GM19328 (cell line): Measurements from ENCODE around the gene ZNF609.
"Not testable (repeated sequence)": the region's sequence is repeated elsewhere in the genome, so short reads cannot be mapped to it uniquely, and the experiment has no call there.

Source experiments
- ATAC-seq: cut with Tn5 transposase; IDR thresholded peaks from one replicate; pipeline ENCODE4 v1.9.1; 2021; ENCODE audit warnings: mild to moderate bottlenecking, moderate library complexity; ENCODE audit not compliant: unreplicated experiment

Gene ZNF609

DNA sequence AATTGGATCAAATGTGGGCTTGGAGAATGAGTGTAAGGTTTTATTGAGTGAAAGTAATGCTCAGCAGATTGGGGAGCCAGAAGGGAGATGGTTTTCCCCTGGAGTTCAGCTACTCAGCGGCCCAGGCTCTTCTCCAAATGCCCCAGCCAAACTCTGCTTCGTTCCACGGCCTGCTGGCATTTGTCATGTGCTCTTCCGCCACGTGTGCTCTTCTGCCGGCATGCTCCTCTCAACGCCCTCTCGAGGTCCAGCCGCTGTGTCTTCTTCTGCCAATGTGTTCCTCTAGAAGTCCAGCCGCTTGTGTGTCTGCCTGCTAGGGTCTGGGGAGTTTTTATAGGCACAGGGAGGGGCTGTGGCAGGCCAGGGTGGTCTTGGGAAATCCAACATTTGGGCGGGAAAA is 158.2 kb downstream of the ZNF609 start:
- ATAC-seq: no peak

DNA sequence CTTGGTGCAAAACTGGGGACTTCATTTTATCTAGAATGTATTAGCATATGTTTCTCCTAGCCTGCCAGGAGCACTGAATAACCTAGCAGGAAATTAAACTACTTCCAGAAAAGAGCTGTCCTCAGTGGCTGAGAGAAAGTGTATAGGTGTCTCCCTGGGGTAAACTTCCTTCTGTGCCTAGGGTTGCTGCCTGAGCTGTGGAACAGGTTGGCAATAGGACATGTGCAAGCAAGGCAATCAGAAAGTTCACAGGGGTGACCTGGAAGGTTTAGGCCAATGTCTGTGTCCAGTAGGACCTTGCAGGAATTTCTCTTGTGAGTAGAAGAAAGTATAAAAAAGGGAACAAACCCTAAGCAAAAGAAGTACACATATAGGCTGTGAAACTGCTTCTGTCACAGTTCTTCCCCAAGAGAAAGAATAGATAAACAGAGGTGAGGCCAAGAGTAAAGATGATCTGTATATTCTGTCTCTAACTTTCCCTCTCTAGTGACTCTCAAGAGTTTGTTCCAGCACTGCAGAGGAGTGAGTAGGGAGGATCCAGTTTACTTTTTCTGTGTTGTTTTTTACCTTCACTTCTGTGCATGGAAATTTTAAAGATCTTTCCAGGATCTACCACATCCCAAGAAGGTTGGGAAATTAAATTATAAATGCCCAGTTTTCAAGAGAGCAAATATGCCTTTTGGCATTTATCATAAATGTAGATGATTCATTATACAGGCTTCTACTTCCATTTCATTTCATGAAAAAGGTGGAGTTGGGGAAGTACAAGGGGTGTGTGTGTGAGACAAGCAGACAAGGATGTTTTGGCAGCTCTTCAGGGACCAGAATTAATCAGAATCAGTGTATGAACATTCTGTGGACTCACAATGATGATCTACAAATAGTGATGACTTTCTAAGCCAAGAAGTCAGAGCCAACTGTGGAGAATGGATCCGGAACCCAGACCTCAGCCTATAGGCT is 159.8 kb downstream of the ZNF609 start:
- no peak for ATAC-seq

DNA sequence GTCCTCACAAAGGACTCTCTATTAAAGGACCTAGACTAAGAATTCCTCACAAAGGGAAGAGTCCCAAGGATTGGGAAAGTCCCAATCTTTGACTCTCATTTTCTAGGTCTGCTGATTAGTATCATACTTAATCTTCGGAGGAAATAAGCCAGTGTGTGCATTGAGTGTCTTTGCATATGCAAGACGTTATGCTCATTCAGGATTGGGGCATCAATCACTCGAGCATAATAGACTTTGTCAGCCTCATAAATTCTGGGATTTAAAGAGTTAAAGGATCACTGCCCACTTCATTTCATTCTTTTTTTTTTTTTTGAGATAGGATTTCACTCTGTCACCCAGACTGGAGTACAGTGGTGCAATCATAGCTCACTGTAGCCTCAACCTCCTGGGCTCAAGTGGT is 160.7 kb downstream of the ZNF609 start:
- no peak for ATAC-seq

- ATAC-seq: no peak
Observed at GRCh38 chr15:64622410-64623260, 162.3 kb downstream of the ZNF609 start.

DNA sequence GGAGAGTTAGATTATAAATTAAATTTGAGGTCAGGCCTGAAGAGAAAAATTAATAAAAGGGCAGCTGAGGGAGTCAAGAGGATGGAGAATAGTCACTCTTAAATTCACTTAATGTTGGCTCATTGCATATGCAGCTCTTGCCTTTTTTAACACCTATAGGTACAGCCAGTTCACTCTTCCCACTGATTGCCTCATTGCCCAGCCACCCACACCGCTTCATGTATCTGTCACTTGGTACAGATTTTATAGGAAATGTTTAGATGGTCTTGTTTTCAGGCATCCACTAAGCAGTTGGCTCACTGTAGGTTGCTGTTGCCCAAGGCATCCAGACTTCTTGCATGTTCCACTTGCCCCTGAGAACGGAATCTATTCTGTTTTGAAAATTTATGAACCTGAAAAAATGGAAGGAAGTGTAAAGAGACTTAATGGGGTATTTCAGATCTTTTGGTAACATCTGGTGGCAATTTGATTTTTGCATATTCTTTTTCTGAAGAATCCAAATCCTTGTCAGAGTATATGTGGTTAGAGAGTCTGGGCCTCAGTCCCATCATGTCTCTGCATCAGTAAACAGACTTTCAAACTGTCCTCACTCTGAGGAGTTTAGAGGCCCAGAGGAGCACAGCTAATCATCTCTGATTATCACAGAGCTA is 163.1 kb downstream of the ZNF609 start:
- no peak for ATAC-seq

DNA sequence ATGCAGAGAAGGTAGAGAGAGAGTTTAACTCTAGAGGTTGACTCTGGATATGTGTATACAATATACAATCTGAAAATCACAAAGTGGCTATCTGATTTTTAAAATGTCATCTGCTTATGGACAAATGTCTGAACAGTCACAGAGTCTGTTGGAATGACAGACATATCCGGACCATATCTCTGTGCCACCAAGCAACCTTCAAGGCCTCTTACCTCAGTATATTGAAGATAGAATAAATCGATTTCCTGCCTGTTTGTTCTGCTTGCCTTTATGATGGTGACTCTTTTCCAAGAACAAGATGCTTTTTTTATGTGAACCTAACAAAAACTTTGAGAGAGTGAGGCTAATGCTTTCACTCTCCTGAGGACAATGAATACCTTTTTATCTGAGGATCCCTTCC is 163.9 kb downstream of the ZNF609 start:
- ATAC-seq: no peak

- no peak for ATAC-seq
Observed at GRCh38 chr15:64629063-64629462, 168.7 kb downstream of the ZNF609 start.

DNA sequence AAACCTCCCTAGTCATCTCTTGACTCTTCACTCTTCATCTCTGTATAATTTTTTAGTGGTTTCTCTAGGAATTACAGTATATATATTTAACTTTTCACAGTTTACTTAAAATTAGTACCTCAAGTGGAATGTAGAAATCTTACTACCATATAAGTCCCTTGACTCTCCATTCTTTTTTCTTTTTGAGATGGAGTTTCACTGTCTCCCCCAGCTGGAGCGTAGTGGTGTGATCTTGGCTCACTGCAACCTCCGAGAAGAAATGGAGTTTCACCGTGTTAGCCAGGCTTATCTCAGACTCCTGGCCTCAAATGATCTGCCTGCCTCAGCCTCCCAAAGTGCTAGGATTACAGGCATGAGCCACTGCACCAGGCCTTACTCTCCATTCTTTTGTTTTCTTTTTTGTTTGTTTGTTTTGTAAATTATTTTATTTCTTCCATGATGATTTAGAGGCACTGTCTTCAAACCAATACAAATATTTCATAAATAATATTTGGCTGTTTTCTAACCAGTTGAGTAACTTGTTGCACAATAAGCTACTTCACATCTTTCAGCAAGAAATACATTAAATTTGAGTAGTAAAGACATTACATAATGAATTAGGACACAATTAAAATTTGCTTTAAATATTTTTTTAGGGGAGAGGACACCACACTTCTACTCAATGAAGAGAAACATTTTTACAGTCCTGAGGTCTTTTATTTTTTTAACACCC is 170.2 kb downstream of the ZNF609 start:
- ATAC-seq: no peak

DNA sequence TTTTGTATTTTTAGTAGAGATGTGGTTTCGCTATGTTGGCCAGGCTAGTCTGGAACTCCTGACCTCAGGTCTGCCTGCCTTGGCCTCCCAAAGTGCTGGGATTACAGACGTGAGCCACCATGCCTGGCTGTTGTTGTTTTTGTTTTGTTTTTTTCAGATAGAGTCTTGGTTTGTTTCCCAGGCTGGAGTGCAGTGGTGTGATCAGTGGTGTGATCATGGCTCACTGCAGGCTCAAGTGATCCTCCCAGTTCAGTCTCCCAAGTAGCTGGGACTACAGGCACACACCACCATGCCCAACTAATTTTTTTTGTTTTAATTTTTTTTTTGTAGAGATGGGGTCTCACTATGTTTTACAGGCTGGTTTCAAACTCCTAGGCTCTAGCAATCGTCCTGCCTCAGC is 172.3 kb downstream of the ZNF609 start:
- ATAC-seq: not testable (repeated sequence)

DNA sequence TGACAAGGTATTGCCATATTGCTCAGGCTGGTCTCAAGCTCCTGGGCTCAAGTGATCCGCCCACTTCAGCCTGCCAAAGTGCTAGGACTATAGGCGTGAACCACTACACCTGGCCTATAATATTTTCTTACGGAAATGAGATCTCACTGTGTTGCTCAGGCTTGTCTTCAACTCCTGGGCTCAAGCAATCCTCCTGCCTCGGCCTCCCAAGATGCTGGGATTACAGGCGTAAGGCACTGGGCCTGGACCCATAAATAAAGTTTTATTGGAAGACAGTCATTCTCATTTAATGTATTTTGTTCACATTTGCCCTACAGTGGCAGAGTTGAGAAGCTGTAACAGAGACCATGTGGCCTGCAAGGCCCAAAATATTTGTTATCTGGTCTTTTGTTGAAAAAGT is 173.0 kb downstream of the ZNF609 start:
- no peak for ATAC-seq

- peak; percentile 72 for ATAC-seq
Observed at GRCh38 chr15:64634027-64634426, 173.6 kb downstream of the ZNF609 start.

DNA sequence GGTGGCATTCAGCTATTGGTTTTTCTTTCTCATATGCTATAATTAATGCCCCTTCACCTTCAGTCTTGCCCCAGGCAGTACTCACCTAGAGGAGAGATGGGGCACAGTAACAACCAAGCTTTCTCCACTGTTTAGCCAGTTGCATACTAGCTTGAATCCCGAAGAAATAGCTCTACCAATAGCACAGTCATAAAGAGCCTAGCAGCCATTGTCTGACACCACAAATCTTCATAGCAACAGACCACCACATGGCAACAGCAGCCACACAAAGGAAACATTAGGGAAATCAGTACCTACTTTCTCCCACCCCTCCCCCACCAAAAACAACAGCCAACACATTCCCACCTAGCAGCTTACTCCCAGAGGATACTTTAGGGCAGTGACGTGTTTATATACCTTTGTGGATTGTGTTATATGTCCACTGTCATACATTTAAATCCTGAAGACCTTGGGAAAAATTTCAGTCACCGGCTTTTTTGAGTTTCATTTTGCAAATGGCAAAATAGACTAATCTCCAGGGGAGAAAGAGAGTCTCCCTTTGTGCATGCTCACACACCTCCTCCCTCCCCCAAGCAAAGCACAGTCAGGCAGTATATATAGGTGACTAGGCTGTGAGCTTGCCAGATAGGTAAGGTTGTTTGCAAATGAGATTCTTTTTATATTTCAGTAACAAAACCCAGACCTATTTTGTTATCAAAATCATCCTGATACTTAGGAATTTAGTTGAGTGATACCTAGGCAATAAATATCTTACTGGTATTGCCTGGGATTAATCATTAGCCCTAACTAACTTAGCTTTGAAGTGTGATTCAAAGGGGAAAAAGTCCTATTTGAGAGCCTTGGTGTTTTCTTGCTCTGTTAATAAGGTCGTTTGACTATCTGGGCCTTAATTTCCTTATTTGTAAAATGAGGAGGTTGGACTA is 174.5 kb downstream of the ZNF609 start:
- ATAC-seq: no peak

- ATAC-seq: no peak
Observed at GRCh38 chr15:64635499-64636495, 175.4 kb downstream of the ZNF609 start.

- ATAC-seq: no peak
Observed at GRCh38 chr15:64636556-64636955, 176.2 kb downstream of the ZNF609 start.

GRCh38 chr15:64637412-64637811 is 177.0 kb downstream of the ZNF609 start:
- ATAC-seq: no peak

DNA sequence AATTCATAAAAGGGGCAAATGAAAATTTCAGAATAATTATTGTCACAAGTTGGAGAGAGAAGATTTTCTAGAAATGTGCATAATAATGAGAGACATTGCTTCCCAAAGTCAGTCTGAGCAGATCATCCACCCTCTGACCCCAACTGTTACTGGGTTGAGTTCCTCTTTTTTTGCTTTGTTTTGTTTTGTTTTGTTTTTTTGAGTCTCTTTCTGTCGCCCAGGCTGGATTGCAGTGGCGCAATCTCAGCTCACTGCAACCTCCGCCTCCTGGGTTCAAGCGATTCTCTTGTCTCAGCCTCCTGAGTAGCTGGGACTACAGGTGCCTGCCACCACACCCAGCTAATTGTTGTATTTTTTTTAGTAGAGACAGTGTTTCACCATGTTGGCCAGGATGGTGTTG is 179.4 kb downstream of the ZNF609 start:
- not testable (repeated sequence) for ATAC-seq

DNA sequence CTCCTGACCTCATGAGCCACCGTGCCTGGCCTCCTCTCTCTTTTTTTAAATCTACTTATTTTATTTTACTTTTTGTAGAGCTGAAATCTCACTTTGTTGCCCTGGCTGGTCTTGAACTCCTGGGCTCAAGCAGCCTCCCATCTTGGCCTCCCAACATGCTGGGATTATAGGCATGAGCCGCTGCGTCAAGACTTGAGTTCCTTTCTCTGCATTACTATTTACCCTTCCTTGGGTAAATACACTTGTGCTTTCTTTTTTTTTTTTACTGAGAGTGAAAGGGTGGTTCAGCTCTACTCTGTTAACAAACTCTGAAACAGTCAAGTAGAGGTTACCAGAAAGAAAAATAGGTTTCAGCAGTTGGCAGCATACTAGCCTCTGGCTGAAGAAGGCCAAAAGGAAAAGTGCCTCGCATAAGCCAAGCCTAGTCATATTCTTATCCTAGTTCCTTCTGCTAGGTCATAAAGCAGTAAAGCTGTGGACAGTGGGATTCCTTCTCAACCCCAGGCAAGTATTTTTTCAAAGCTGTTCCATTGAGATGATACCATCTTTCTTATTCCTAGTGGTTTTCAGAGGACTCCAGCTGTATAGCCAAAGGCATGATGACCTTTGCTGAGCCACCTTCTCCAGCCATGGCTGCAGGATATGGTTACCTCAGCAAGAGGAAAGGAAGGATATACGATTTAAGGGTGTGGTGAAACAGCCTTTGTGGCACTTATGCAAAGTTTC is 179.9 kb downstream of the ZNF609 start:
- no peak for ATAC-seq

GRCh38 chr15:64642875-64643274 is 182.5 kb downstream of the ZNF609 start:
- ATAC-seq: no peak
